HS-5 (cell line): Measurements from ENCODE around the gene TRIM49D1.
"Not testable (repeated sequence)": the region's sequence is repeated elsewhere in the genome, so short reads cannot be mapped to it uniquely, and the experiment has no call there.

Experiments
- DNase-seq: peaks from one replicate; pipeline ENCODE4 v3.0.0-alpha.2; 2012; ENCODE audit warnings: low read depth

The TRIM49D1 gene

GRCh38 chr11:89922195-89922660 is at the start of gene TRIM49D1:
TRIM49D1 (minus strand) TSS chr11:89922245; CDS start chr11:89917710, 4,535 bp downstream.
- DNase-seq = no peak

- not testable (repeated sequence) for DNase-seq
Measured at GRCh38 chr11:89965737-89966136, 43.7 kb upstream of the TRIM49D1 start, which contains the start of gene TRIM64. TRIM64 (plus strand) TSS chr11:89966037; CDS start chr11:89968504, 2,467 bp downstream.

- DNase-seq = not testable (repeated sequence)
Measured at GRCh38 chr11:89960833-89961232, 38.8 kb upstream of the TRIM49D1 start.

- not testable (repeated sequence) for DNase-seq
Measured at GRCh38 chr11:89923764-89924163, 1.7 kb upstream of the TRIM49D1 start, which contains the start of gene TRIM49D2. TRIM49D2 (plus strand) TSS chr11:89924064; CDS start chr11:89926762, 2,698 bp downstream.

GRCh38 chr11:89900809-89901208 is 21.2 kb downstream of the TRIM49D1 start:
- not testable (repeated sequence) for DNase-seq

GRCh38 chr11:89893245-89893644 is 28.8 kb downstream of the TRIM49D1 start:
- not testable (repeated sequence) for DNase-seq

- DNase-seq = not testable (repeated sequence)
Measured at GRCh38 chr11:89877511-89877910, 44.5 kb downstream of the TRIM49D1 start.

- not testable (repeated sequence) for DNase-seq
Measured at GRCh38 chr11:89872588-89872987, 49.5 kb downstream of the TRIM49D1 start.

- not testable (repeated sequence) for DNase-seq
Measured at GRCh38 chr11:89865223-89865622, 56.8 kb downstream of the TRIM49D1 start.

- not testable (repeated sequence) for DNase-seq
Measured at GRCh38 chr11:89863906-89864704, 57.9 kb downstream of the TRIM49D1 start.
